Activated CD4-positive, alpha-beta memory T cell treated with anti-CD3 and anti-CD28 coated beads, Interleukin-2, amount 10 ng/mL, durations not matched to agents 7 days and 5 days (primary cell): ENCODE results near the gene COLEC12. TPM values are rescaled to one million over a fixed set of nuclear protein-coding genes. Genes with fewer than 3 reads are reported as not detected.

ENCODE experiments used
- CTCF ChIA-PET: fragments of 350-600 bp; sonication (Branson Sonifier 250); formaldehyde crosslinking; loops from one replicate; lab custom pipeline; 2021; ENCODE audit warnings: antibody characterized with exemption, inconsistent platforms; lab: Charles Lee
- POLR2A ChIA-PET: fragments of 350-600 bp; sonication (Branson Sonifier 250); formaldehyde crosslinking; loops from one replicate; lab custom pipeline; 2021; ENCODE audit warnings: antibody characterized with exemption; lab: Charles Lee
- DNase-seq: peaks from one replicate; pipeline ENCODE4 v3.0.0-alpha.2; 2020
- H3K27ac Mint-ChIP-seq: one replicate; pipeline ENCODE4 v1.8.0; 2021; ENCODE audit warnings: mild to moderate bottlenecking, mixed read lengths
- H3K27me3 Mint-ChIP-seq: one replicate; pipeline ENCODE4 v1.8.0; 2021; ENCODE audit warnings: mixed read lengths
- H3K36me3 Mint-ChIP-seq: one replicate; pipeline ENCODE4 v1.8.0; 2021; ENCODE audit warnings: low read depth, mixed read lengths
- H3K4me1 Mint-ChIP-seq: one replicate; pipeline ENCODE4 v1.8.0; 2021; ENCODE audit warnings: mixed read lengths
- H3K4me3 Mint-ChIP-seq: one replicate; pipeline ENCODE4 v1.8.0; 2021; ENCODE audit warnings: mild to moderate bottlenecking, mixed read lengths
- H3K9me3 Mint-ChIP-seq: one replicate; pipeline ENCODE4 v1.8.0; 2021; ENCODE audit warnings: mixed read lengths
- total RNA-seq, 2 experiments: library from RNA; stranded (reverse); gene quantifications; one replicate each; pipeline ENCODE4 v1.2.3, GENCODE V29; 2021

The COLEC12 gene
- total RNA-seq, 2 experiments from 2014 or later, result not detected

- CTCF ChIA-PET, result no interaction called here
- H3K27ac Mint-ChIP-seq, result no peak overlapping the region
- H3K27me3 Mint-ChIP-seq, result peaks cover 4% of the 10 kb centered on the region
- no peaks in the 10 kb centered on the region for H3K4me1 Mint-ChIP-seq
- H3K4me3 Mint-ChIP-seq, result no peak overlapping the region
- H3K9me3 Mint-ChIP-seq, result no peaks in the 10 kb centered on the region
- no peaks in the 10 kb centered on the region for H3K36me3 Mint-ChIP-seq
- DNase-seq, result no peak
- POLR2A ChIA-PET, result no interaction called here
Observed at GRCh38 chr18:434410-434809, 66.1 kb downstream of the COLEC12 start.

- no peaks in the 10 kb centered on the region for H3K4me1 Mint-ChIP-seq
- DNase-seq, result no peak
- H3K4me3 Mint-ChIP-seq, result no peak overlapping the region
- ChIA-PET POLR2A (no interaction called here), CTCF (no interaction called here)
- H3K36me3 Mint-ChIP-seq, result no peaks in the 10 kb centered on the region
- H3K9me3 Mint-ChIP-seq, result no peaks in the 10 kb centered on the region
- peaks cover 2% of the 10 kb centered on the region for H3K27me3 Mint-ChIP-seq
- H3K27ac Mint-ChIP-seq, result no peak overlapping the region
Observed at GRCh38 chr18:433960-434359, 66.5 kb downstream of the COLEC12 start.

DNA sequence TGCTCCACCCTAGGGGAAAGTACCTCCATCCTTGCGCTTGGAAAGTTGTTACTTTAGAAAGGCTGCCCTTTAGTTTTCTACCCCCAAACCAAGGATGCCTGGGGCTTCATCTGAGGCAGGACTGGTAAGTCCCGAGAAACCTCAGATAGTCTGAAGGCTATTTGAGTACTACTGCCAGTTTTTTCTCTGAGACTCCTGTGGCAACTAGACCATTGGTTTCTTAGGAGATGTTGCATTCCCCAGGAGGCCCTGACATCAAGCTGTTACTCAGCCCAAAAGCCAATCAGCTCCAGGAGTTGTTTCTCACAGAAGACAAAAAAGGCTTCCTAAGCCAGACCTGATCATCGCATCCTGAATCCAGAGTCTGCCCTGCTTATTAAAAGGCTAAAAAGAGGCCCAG lies 67.2 kb downstream of the COLEC12 start:
- POLR2A ChIA-PET, result no interaction called here

DNA sequence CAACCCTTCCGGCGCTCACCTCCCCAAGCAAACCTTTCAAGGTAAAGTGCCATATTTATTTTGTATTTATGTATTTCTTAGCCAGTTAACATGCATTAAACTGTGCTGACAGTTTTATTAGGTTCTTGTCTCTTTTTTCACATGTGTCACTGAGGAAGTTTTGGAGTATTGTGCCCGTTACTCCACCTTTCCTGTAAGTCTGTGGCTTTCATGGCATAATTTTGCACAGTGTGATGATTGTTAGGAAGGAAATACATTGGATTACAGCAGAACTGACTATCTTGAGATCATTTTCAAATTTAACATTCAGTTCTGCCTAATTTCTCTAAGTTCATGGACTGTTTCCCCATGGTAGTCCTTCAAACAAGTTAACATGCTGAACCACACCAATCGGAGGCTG lies 67.7 kb downstream of the COLEC12 start:
- Mint-ChIP-seq H3K27ac (no peak overlapping the region), H3K4me3 (no peak overlapping the region), H3K9me3 (no peaks in the 10 kb centered on the region), H3K4me1 (no peaks in the 10 kb centered on the region), H3K36me3 (no peaks in the 10 kb centered on the region), H3K27me3 (peaks cover 2% of the 10 kb centered on the region)
- DNase-seq, result no peak
- CTCF ChIA-PET, result no interaction called here
- POLR2A ChIA-PET, result no interaction called here

More for the DNA sequence above, 67.2 kb downstream of the COLEC12 start:
- no peaks in the 10 kb centered on the region for H3K4me1 Mint-ChIP-seq
- H3K4me3 Mint-ChIP-seq, result no peak overlapping the region
- no peak for DNase-seq
- CTCF ChIA-PET, result no interaction called here
- no peaks in the 10 kb centered on the region for H3K36me3 Mint-ChIP-seq
- H3K27ac Mint-ChIP-seq, result no peak overlapping the region
- H3K9me3 Mint-ChIP-seq, result no peaks in the 10 kb centered on the region
- H3K27me3 Mint-ChIP-seq, result peaks cover 2% of the 10 kb centered on the region

- H3K4me1 Mint-ChIP-seq, result no peaks in the 10 kb centered on the region
- H3K27me3 Mint-ChIP-seq, result peaks cover 2% of the 10 kb centered on the region
- no peak overlapping the region for H3K27ac Mint-ChIP-seq
- DNase-seq, result no peak
- no peaks in the 10 kb centered on the region for H3K36me3 Mint-ChIP-seq
- ChIA-PET POLR2A (no interaction called here), CTCF (no interaction called here)
- H3K9me3 Mint-ChIP-seq, result no peaks in the 10 kb centered on the region
- H3K4me3 Mint-ChIP-seq, result no peak overlapping the region
Observed at GRCh38 chr18:429030-429429, 71.5 kb downstream of the COLEC12 start.

DNA sequence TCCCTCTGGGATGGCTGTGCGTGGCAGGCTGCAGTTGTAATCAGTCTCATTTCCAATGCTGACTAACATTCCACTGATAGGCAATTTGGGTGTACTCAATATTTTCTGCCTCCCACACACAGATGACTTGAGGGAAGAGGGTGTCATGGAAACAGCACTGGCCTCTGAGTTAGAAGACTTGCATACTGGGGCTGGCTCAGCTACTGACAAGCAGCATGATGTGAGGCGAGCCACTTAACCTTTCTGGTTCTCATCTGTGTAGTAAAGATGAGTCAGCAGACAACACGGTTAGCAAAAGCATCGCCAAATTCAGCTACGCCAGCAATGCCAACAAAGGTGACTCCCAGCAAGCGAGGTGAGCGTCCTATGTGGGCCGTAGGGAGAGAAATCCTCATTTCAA lies 73.5 kb downstream of the COLEC12 start:
- Mint-ChIP-seq H3K4me3 (no peak overlapping the region), H3K36me3 (no peaks in the 10 kb centered on the region), H3K4me1 (no peaks in the 10 kb centered on the region), H3K27me3 (peaks cover 2% of the 10 kb centered on the region), H3K9me3 (no peaks in the 10 kb centered on the region), H3K27ac (no peak overlapping the region)
- DNase-seq, result no peak
- ChIA-PET CTCF (interaction anchor here (0.8 kb wide), 1 partner anchor 18 kb away, joined by 3 read pairs; no protein-coding TSS in a partner anchor), POLR2A (no interaction called here)

DNA sequence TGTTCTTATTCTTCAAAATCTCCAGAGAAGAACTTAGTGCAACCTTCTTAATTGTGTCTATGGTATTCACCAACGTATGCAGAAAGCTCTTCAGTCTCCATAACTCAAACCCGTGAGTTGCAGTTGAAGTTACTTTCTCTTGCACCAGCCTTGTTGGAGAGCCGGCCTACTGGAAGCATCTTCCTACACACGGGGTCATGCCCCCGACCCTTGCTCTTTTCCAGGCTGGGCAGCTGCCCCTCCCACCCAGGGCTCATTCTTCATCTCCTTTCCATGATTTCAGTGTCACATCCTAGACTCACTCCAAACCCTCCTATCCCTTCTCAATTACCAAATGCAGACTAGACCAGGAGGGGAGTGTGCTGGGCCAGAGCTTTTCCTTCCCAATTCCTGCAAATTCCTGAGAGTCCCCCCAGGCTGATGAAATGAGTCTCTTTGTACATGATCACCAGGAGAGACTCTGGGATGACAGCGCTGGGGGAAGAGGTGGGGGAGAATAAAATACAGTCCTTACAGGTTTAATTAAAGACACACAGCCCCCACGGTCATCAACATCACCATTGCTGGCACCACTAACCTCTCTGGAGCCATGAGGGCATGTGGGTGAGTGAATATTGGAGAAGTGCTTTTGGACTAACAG lies 75.3 kb downstream of the COLEC12 start:
- Mint-ChIP-seq H3K4me3 (no peak overlapping the region), H3K36me3 (no peaks in the 10 kb centered on the region), H3K27ac (no peak overlapping the region), H3K4me1 (no peaks in the 10 kb centered on the region), H3K9me3 (no peaks in the 10 kb centered on the region), H3K27me3 (peaks cover 2% of the 10 kb centered on the region)
- CTCF ChIA-PET, result no interaction called here
- POLR2A ChIA-PET, result no interaction called here
- no peak for DNase-seq

GRCh38 chr18:424668-425067 lies 75.8 kb downstream of the COLEC12 start:
- no peak overlapping the region for H3K27ac Mint-ChIP-seq
- no peak overlapping the region for H3K4me3 Mint-ChIP-seq
- POLR2A ChIA-PET, result no interaction called here
- H3K36me3 Mint-ChIP-seq, result no peaks in the 10 kb centered on the region
- CTCF ChIA-PET, result no interaction called here
- H3K9me3 Mint-ChIP-seq, result no peaks in the 10 kb centered on the region
- H3K27me3 Mint-ChIP-seq, result peaks cover under 1% of the 10 kb centered on the region
- no peak for DNase-seq
- no peaks in the 10 kb centered on the region for H3K4me1 Mint-ChIP-seq

DNA sequence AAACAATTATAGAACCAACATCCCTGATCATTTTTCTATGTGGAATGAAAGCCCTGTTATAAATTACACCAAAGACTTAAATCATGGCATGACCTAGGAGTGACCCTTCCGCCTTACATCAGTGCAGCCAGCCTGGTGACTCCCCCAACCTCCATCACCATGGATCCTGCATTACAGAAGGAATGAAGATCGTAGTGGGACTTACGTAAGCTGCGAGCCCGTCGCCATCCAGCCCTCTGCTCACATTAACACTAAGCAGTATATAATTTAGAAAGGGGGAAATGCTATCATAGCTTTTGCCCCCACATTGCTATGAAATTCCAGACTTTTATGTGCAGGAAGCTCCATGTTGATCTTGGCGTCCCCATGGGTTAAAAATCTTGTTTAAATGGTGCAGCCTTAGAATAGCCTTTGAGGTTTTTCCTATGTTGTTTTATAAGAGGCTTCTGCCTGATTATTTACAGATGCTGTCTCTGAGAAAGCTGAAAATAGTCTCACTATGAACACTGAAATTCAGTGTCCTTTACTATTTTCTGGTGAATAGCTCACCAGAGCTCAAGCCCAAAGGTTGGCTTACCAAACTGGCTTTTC lies 76.3 kb downstream of the COLEC12 start:
- no peaks in the 10 kb centered on the region for H3K9me3 Mint-ChIP-seq
- POLR2A ChIA-PET, result no interaction called here
- no peaks in the 10 kb centered on the region for H3K4me1 Mint-ChIP-seq
- CTCF ChIA-PET, result no interaction called here
- H3K27ac Mint-ChIP-seq, result no peak overlapping the region
- no peaks in the 10 kb centered on the region for H3K36me3 Mint-ChIP-seq
- no peak for DNase-seq
- H3K4me3 Mint-ChIP-seq, result no peak overlapping the region
- H3K27me3 Mint-ChIP-seq, result no peaks in the 10 kb centered on the region

DNA sequence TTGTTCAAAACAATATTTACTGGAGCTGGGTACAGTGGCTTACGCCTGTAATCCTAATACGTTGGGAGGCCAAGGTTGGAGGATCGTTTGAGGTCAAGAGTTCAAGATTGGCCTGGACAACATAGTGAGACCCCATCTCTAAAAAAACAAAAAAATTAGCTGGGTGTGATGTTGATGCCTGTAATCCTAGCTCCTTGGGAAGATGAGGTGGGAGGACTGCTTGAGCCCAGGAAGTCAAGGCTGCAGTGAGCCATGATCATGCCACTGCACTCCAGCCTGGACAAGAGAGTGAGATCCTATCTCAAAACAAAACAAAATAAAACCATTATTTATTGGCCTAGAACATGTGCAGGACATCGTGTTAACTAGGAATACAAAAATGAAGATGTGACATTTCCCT lies 77.5 kb downstream of the COLEC12 start:
- ChIA-PET POLR2A (no interaction called here), CTCF (no interaction called here)
- DNase-seq, result no peak
- no peaks in the 10 kb centered on the region for H3K4me1 Mint-ChIP-seq
- no peaks in the 10 kb centered on the region for H3K27me3 Mint-ChIP-seq
- no peak overlapping the region for H3K4me3 Mint-ChIP-seq
- no peak overlapping the region for H3K27ac Mint-ChIP-seq
- no peaks in the 10 kb centered on the region for H3K9me3 Mint-ChIP-seq
- no peaks in the 10 kb centered on the region for H3K36me3 Mint-ChIP-seq

DNA sequence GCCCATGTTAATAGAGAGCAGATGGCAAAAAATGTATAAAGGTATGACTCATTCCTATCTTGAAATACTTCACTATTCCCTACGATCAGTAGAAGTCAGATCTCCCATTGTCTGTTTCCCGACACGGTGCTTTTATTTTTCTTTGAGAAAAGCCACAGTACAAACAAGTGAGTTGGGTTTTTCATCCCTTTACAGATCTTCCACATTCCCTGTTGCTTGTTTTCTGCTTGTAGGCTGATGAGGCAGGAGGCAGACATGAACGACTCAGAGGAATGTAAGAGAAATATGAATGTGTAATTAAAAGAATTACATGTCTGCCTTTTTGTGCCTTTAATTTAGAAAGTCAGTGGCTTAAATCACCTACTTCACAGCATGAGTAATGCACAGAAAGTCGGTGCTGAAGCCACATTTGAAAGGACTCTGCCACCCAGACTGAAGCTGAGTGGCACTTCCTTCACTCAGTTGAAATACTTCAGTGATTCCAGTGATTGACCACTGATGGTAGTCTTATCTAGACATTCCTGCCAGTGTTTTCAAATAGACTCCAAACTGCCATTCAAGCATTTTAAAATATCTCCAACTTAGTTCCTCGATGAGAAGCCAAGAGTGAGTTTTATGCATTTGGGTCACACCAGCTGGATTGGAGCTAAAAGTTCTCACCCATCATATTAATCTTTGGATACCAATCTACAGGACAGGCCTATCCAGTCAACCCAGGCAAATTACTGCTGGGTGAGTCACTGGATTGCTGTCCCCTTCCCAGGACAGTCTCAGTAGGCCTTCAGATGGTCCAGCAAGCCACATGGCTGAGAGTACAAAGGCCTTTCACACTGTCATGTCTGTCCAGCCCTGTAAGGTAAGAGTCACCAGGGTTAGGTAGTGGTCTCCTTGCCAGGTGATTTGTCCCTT lies 79.0 kb downstream of the COLEC12 start:
- H3K4me1 Mint-ChIP-seq, result no peaks in the 10 kb centered on the region
- no peaks in the 10 kb centered on the region for H3K36me3 Mint-ChIP-seq
- DNase-seq, result no peak
- ChIA-PET POLR2A (no interaction called here), CTCF (no interaction called here)
- no peaks in the 10 kb centered on the region for H3K27me3 Mint-ChIP-seq
- H3K9me3 Mint-ChIP-seq, result no peaks in the 10 kb centered on the region
- no peak overlapping the region for H3K27ac Mint-ChIP-seq
- H3K4me3 Mint-ChIP-seq, result no peak overlapping the region

- ChIA-PET POLR2A (no interaction called here), CTCF (no interaction called here)
- Mint-ChIP-seq H3K27me3 (peaks cover 2% of the 10 kb centered on the region), H3K9me3 (no peaks in the 10 kb centered on the region), H3K4me1 (no peaks in the 10 kb centered on the region), H3K27ac (no peak overlapping the region), H3K36me3 (no peaks in the 10 kb centered on the region), H3K4me3 (no peak overlapping the region)
- no peak for DNase-seq
Observed at GRCh38 chr18:420661-421246, 79.7 kb downstream of the COLEC12 start.

- H3K9me3 Mint-ChIP-seq, result no peaks in the 10 kb centered on the region
- POLR2A ChIA-PET, result no interaction called here
- no peak overlapping the region for H3K27ac Mint-ChIP-seq
- peaks cover 2% of the 10 kb centered on the region for H3K27me3 Mint-ChIP-seq
- CTCF ChIA-PET, result no interaction called here
- no peaks in the 10 kb centered on the region for H3K4me1 Mint-ChIP-seq
- no peak for DNase-seq
- no peak overlapping the region for H3K4me3 Mint-ChIP-seq
- no peaks in the 10 kb centered on the region for H3K36me3 Mint-ChIP-seq
Observed at GRCh38 chr18:419541-420175, 80.8 kb downstream of the COLEC12 start.
